Measurements from ENCODE around the gene ARHGAP12.

DNA sequence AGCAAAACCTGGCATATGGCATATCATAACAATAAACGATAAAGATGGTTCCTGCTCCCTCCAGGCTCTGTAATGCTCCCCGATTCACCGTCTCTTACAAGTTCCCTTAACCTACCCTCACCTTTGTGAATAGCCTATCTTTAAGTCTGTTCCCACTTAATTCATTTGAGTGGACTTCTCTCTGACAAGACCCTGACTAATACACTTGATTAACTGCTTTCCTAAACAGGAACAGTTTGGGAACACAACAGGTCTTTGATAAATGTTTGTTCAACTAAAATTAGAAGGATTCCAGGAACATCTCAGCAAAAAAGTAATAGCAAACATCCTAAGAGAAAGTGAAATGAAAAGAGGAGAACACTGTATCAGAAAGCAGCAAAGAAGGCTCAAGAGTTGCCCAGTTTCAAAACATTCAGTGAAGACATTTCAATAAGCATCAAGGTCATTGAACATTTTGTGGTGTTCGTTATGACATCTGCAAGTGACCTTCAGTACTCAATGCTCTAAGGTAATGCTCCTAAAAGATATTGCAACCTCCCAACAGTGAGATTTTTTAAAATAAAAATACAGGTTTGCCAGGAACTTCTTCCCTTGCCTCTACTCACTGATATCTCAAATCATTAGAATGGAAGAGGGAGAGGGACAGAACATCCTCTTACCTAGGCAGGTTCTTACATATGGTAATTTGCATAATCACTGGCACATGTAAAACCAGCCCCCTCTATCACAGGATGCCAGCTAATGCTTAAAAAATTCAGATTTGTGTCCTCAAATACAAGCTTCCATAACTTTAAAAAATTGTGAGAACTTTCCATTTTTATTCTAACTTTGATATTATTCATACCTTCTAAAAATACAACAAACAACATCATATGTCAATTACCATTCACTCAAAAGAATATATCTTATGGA lies 11.4 kb upstream of the ARHGAP12 start:
- TF ChIP-seq GATA2 (IDR thresholded peaks at IDR 0.05; ENCODE audit: low read depth, low read length) = no peak
- TF ChIP-seq GATA3 (IDR thresholded peaks at IDR 0.05; ENCODE audit: low read depth, low read length) = no peak
